Measurements from ENCODE around the gene SSUH2.

GRCh38 chr3:8639659-8640000 is 5.0 kb downstream of the SSUH2 start:
- TF ChIP-seq EP300 (IDR thresholded peaks at IDR 0.05): no peak
- TF ChIP-seq CTCF (IDR thresholded peaks at IDR 0.05): no peak

Data from esophagus muscularis mucosa (tissue), 3 donors.